B cell (primary cell): ENCODE measurements around the gene ZC3H15.

Source experiments
- EZH2 ChIP-seq: IDR thresholded peaks from 2 replicates; pipeline ENCODE4 v1.6.1; 2012; ENCODE audit warnings: borderline replicate concordance, low read depth, mild to moderate bottlenecking, moderate library complexity, low read length; ENCODE audit not compliant: insufficient read depth, poor library complexity, severe bottlenecking
- TF ChIP-seq, protein P1 (sequence below): fragments of 200-600 bp; IDR thresholded peaks from one replicate; pipeline ENCODE4 v1.8.0; 2022; ENCODE audit warnings: antibody characterized with exemption, mild to moderate bottlenecking

DNA sequence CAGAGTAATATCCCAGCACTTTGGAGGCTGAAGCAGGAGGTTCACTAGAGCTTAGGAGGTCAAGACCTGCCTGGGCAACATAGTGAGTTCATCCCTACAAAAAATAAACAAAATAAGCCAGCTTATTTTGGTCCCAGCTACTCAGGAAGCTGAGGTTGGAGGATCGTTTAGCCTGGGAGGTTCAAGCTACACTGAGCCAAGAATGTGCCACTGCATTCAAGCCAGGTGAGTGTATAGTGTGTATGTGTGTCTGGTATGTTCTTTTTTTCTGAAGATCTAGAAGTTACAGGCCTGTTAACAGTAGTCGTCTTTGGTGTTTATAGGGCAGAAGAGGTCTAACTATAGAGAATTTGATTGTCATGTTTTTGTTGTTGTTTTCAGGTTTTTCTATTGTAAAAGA is 40.2 kb downstream of the ZC3H15 start:
- TF ChIP-seq, protein P1, sequence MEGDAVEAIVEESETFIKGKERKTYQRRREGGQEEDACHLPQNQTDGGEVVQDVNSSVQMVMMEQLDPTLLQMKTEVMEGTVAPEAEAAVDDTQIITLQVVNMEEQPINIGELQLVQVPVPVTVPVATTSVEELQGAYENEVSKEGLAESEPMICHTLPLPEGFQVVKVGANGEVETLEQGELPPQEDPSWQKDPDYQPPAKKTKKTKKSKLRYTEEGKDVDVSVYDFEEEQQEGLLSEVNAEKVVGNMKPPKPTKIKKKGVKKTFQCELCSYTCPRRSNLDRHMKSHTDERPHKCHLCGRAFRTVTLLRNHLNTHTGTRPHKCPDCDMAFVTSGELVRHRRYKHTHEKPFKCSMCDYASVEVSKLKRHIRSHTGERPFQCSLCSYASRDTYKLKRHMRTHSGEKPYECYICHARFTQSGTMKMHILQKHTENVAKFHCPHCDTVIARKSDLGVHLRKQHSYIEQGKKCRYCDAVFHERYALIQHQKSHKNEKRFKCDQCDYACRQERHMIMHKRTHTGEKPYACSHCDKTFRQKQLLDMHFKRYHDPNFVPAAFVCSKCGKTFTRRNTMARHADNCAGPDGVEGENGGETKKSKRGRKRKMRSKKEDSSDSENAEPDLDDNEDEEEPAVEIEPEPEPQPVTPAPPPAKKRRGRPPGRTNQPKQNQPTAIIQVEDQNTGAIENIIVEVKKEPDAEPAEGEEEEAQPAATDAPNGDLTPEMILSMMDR, result no peak
- TF ChIP-seq EZH2, result no peak
